ENCODE measurements around the gene EIF4E3.

Gene EIF4E3

GRCh38 chr3:71671216-71671845 lies 53.9 kb downstream of the EIF4E3 start:
- no peaks in the 10 kb centered on the region for H3K4me1 ChIP-seq (ENCODE audit: low read depth, poor library complexity, severe bottlenecking)
- H3K4me2 ChIP-seq: no peak overlapping the region
- H3K27me3 ChIP-seq (ENCODE audit: insufficient read depth, low read depth): no peaks in the 10 kb centered on the region
- no peaks in the 10 kb centered on the region for H3K79me2 ChIP-seq (ENCODE audit: insufficient read depth, low read depth)
- H4K20me1 ChIP-seq (ENCODE audit: insufficient read depth): no peaks in the 10 kb centered on the region
- TF ChIP-seq CTCF (conservative IDR thresholded peaks at IDR 0.05; ENCODE audit: low read depth, low read length): no peak
- no peak overlapping the region for H2AFZ ChIP-seq (ENCODE audit: low read depth)
- no peak overlapping the region for H3K9ac ChIP-seq
- no peak overlapping the region for H3K27ac ChIP-seq
- no peaks in the 10 kb centered on the region for H3K36me3 ChIP-seq (ENCODE audit: insufficient read depth)
- no peak overlapping the region for H3K4me3 ChIP-seq (IDR thresholded peaks at IDR 0.05; ENCODE audit: insufficient read depth, low read depth, low read length)

DNA sequence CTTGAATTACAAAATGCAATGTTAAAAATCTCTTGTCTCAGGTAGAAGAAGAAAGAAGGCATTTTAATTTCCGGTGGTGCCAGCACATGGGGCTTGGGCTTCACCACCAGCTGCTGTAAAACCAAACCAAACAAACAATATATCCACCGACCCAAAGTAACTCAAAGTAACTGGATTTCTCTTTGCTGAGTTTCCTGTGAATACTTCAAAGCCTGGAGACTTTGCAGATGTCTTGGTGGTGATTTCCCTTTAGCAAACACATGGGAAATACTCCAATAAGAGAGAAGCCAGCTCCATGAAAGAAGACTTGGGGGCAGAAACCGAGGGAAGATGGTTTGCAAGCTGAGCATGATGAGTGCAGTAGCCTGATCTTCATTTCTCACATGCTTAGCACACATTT lies 62.6 kb downstream of the EIF4E3 start:
- H3K36me3 ChIP-seq (ENCODE audit: insufficient read depth): no peaks in the 10 kb centered on the region
- TF ChIP-seq CTCF (conservative IDR thresholded peaks at IDR 0.05; ENCODE audit: low read depth, low read length): no peak
- no peak overlapping the region for H2AFZ ChIP-seq (ENCODE audit: low read depth)
- H4K20me1 ChIP-seq (ENCODE audit: insufficient read depth): no peaks in the 10 kb centered on the region
- no peak overlapping the region for H3K4me3 ChIP-seq (IDR thresholded peaks at IDR 0.05; ENCODE audit: insufficient read depth, low read depth, low read length)
- H3K27ac ChIP-seq: no peak overlapping the region
- no peaks in the 10 kb centered on the region for H3K79me2 ChIP-seq (ENCODE audit: insufficient read depth, low read depth)
- H3K4me1 ChIP-seq (ENCODE audit: low read depth, poor library complexity, severe bottlenecking): no peaks in the 10 kb centered on the region
- H3K27me3 ChIP-seq (ENCODE audit: insufficient read depth, low read depth): no peaks in the 10 kb centered on the region
- no peak overlapping the region for H3K4me2 ChIP-seq
- H3K9ac ChIP-seq: no peak overlapping the region

GRCh38 chr3:71662056-71662455 lies 63.1 kb downstream of the EIF4E3 start:
- Histone ChIP-seq H3K9ac (no peak overlapping the region), H3K36me3 (ENCODE audit: insufficient read depth) (no peaks in the 10 kb centered on the region), H3K27me3 (ENCODE audit: insufficient read depth, low read depth) (no peaks in the 10 kb centered on the region), H3K4me3 (IDR thresholded peaks at IDR 0.05; ENCODE audit: insufficient read depth, low read depth, low read length) (no peak overlapping the region), H3K4me1 (ENCODE audit: low read depth, poor library complexity, severe bottlenecking) (no peaks in the 10 kb centered on the region), H3K27ac (no peak overlapping the region), H3K4me2 (no peak overlapping the region), H4K20me1 (ENCODE audit: insufficient read depth) (no peaks in the 10 kb centered on the region), H3K79me2 (ENCODE audit: insufficient read depth, low read depth) (no peaks in the 10 kb centered on the region), H2AFZ (ENCODE audit: low read depth) (no peak overlapping the region)
- TF ChIP-seq CTCF (conservative IDR thresholded peaks at IDR 0.05; ENCODE audit: low read depth, low read length): no peak

GRCh38 chr3:71659864-71660591 lies 65.2 kb downstream of the EIF4E3 start:
- H3K4me1 ChIP-seq (ENCODE audit: low read depth, poor library complexity, severe bottlenecking): no peaks in the 10 kb centered on the region
- H3K36me3 ChIP-seq (ENCODE audit: insufficient read depth): no peaks in the 10 kb centered on the region
- no peak overlapping the region for H3K4me2 ChIP-seq
- no peak for TF ChIP-seq CTCF (conservative IDR thresholded peaks at IDR 0.05; ENCODE audit: low read depth, low read length)
- H3K79me2 ChIP-seq (ENCODE audit: insufficient read depth, low read depth): no peaks in the 10 kb centered on the region
- H3K4me3 ChIP-seq (IDR thresholded peaks at IDR 0.05; ENCODE audit: insufficient read depth, low read depth, low read length): no peak overlapping the region
- no peak overlapping the region for H3K9ac ChIP-seq
- H3K27ac ChIP-seq: no peak overlapping the region
- H4K20me1 ChIP-seq (ENCODE audit: insufficient read depth): no peaks in the 10 kb centered on the region
- no peaks in the 10 kb centered on the region for H3K27me3 ChIP-seq (ENCODE audit: insufficient read depth, low read depth)
- no peak overlapping the region for H2AFZ ChIP-seq (ENCODE audit: low read depth)

All from KMS-11 (cell line).